ENCODE data around the gene MIGA2. TPM values are rescaled to one million over a fixed set of nuclear protein-coding genes. Genes with fewer than 3 reads are reported as not detected.

MIGA2 gene
- total RNA-seq, 1 experiment from 2014 or later: 23.7 TPM

DNA sequence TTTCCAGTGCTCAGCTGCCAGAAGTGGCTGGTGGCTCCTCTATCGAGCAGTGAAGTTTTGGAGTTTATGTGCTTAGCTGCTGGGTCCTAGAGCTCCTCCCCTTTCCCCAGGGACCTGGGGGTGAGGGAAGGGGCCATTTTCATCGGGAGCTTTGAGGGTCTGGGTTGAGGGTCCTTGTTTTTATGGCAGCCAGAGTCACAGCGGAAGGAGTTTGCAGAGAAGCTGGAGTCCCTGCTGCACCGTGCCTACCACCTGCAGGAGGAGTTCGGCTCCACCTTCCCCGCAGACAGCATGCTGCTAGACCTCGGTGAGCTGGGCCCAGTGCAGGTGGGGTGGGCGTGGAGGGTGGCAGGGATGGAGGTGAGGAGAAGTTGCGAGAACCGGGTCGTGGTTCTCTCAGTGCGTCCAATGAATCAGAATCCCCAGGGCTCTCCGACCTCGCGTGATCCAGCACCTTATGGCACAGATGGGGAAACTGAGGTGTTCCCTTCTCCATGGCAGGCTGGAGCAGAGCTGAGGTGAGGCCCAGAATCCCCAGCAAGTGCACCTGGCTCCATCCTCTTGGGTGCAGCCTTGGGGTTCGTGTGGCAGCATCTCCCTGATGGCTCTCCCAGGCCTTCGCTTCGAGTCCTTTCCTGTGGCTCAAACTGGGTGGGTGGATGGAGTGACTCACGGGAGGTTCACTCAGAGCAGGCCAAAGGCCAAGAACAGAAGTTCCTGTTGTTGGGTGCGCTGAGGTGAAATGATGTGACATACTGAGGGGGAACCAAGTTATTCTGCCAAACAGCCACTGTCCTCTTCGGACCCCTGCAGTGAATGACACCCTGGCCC, 22.8 kb downstream of the MIGA2 start:
- Histone ChIP-seq H3K27ac (ENCODE audit: low read depth, low read length) (peak overlapping the region; percentile 1; the same call in 1 of the 2 replicates), H3K4me1 (ENCODE audit: control insufficient read depth in 1 of 2, insufficient read depth in 2 of 2, low read length in 2 of 2) (peaks cover 6 to 17% of the 10 kb centered on the region in 2 experiments; a peak in 3 of 4 replicates), H3K27me3 (ENCODE audit: insufficient read depth, low read length) (no peaks in the 10 kb centered on the region), H3K79me2 (ENCODE audit: insufficient read depth, low read length) (no peaks in the 10 kb centered on the region), H3K4me2 (ENCODE audit: low read length) (peak overlapping the region; percentile 59), H4K20me1 (ENCODE audit: insufficient read depth) (no peaks in the 10 kb centered on the region), H3K36me3 (ENCODE audit: control insufficient read depth in 1 of 2, insufficient read depth in 2 of 2, low read length in 2 of 2) (peaks cover 0 to 4% of the 10 kb centered on the region in 2 experiments; a peak in 1 of 4 replicates), H3K9ac (ENCODE audit: low read length) (no peak overlapping the region; the same call in 1 of the 2 replicates), H3K9me3 (ENCODE audit: control insufficient read depth in 1 of 2, insufficient read depth in 1 of 2, low read depth in 1 of 2, low read length in 2 of 2) (no peaks in the 10 kb centered on the region), H3K9me2 (ENCODE audit: insufficient read depth) (no peaks in the 10 kb centered on the region), H2AFZ (ENCODE audit: low read depth, low read length, poor library complexity, severe bottlenecking) (no peak overlapping the region), H3K4me3 (replicated peaks in 1 of 2; ENCODE audit: low read depth in 1 of 2, low read length in 2 of 2) (no peak overlapping the region)
- no TSS peak for BruUV-seq (replicated peaks)
- ATAC-seq (peak; percentile 76), DNase-seq (ENCODE audit: low read depth, low spot score) (no peak)
- ChIA-PET POLR2A (no interaction called here), CTCF (no interaction called here), RAD21 (ENCODE audit: low non-redundant PET in 1 of 2, low total read pairs in 2 of 2, uncharacterized antibody in 2 of 2, unreplicated experiment in 2 of 2) (no interaction called here)
- no peak for TF ChIP-seq ELF1 (IDR thresholded peaks at IDR 0.05; ENCODE audit: borderline replicate concordance, low read depth)
- TF ChIP-seq TCF7L2 (IDR thresholded peaks at IDR 0.05; ENCODE audit: borderline replicate concordance, extremely low read depth, insufficient read depth, insufficient read length): no peak
- no peak for TF ChIP-seq SRF (IDR thresholded peaks at IDR 0.05; ENCODE audit: low read depth)
- TF ChIP-seq FOSL1 (IDR thresholded peaks at IDR 0.05; ENCODE audit: low read depth): peak; percentile 29; the same call in 1 of the 2 replicates
- TF ChIP-seq EGR1 (IDR thresholded peaks at IDR 0.05; ENCODE audit: low read depth): peak; percentile 60; the same call in 1 of the 2 replicates
- intact Hi-C loops (cut with micrococcal nuclease): no loop called here

DNA sequence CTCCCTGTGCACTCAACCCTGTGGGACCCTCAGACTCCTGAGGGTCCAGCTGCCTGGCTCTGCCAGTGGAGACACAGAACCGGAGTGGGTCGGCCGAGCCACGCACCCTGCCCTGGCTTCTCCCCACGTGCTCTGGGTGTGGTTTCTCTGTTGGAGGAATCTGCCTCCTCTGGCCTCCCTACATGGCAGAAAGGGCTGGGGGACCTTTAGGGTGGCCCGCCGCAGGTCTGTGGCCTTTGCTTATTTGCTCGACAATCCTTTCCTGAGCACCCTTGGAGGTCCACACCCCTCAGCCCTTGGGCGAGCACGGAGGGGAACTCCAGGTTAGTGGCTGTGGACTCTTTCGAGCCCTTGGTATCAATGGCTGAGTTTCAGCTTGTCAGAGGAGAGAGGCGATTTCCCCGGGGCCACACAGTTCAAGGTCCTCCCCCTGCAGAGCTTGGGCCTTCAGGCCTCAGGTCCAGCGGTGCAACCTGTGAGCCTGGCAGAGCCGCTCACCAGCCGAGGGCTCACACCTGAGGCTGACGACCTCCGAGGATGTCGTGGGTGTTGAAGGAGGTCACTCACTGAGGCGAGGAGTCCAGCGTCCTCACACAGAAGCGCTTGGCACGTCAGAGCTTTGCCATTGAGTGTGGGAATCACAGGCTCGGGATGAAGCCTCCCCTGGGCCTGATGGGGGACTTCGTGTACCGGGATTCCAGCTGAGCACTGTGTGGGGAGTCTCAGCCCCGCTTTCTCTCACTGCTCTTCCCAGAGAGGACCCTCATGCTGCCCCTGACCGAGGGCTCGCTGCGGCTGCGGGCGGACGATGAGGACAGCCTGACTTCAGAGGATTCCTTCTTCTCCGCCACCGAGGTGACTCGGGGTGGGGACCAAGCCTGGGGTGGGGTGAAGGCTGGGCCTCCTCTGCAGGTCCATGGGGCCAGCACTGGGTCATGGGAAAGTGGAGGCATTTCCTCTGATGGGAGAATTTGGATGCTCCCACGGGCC, 23.7 kb downstream of the MIGA2 start:
- H3K4me2 ChIP-seq (ENCODE audit: low read length): peak overlapping the region; percentile 59
- RAD21 ChIA-PET (ENCODE audit: low non-redundant PET in 1 of 2, low total read pairs in 2 of 2, uncharacterized antibody in 2 of 2, unreplicated experiment in 2 of 2): no interaction called here
- no TSS peak for BruUV-seq (replicated peaks)

More for the DNA sequence above, 23.7 kb downstream of the MIGA2 start:
- POLR2A ChIA-PET: no interaction called here
- no peaks in the 10 kb centered on the region for H3K27me3 ChIP-seq (ENCODE audit: insufficient read depth, low read length)
- TF ChIP-seq FOSL1 (IDR thresholded peaks at IDR 0.05; ENCODE audit: low read depth): no peak
- TF ChIP-seq CEBPB (IDR thresholded peaks at IDR 0.05; ENCODE audit: low read depth): no peak
- TF ChIP-seq YY1 (IDR thresholded peaks at IDR 0.05; ENCODE audit: extremely low read depth, insufficient replicate concordance, low read depth, low read length): no peak
- H3K36me3 ChIP-seq (ENCODE audit: control insufficient read depth in 1 of 2, insufficient read depth in 2 of 2, low read length in 2 of 2): peaks cover 0 to 4% of the 10 kb centered on the region in 2 experiments; a peak in 1 of 4 replicates
- H3K9me2 ChIP-seq (ENCODE audit: insufficient read depth): no peaks in the 10 kb centered on the region
- no peak overlapping the region for H2AFZ ChIP-seq (ENCODE audit: low read depth, low read length, poor library complexity, severe bottlenecking)
- H4K20me1 ChIP-seq (ENCODE audit: insufficient read depth): no peaks in the 10 kb centered on the region
- peak overlapping the region; percentile 1; the same call in 1 of the 2 replicates for H3K27ac ChIP-seq (ENCODE audit: low read depth, low read length)
- no peaks in the 10 kb centered on the region for H3K9me3 ChIP-seq (ENCODE audit: control insufficient read depth in 1 of 2, insufficient read depth in 1 of 2, low read depth in 1 of 2, low read length in 2 of 2)
- H3K4me1 ChIP-seq (ENCODE audit: control insufficient read depth in 1 of 2, insufficient read depth in 2 of 2, low read length in 2 of 2): peaks cover 6 to 17% of the 10 kb centered on the region in 2 experiments; a peak in 3 of 4 replicates
- CTCF ChIA-PET: no interaction called here
- no peaks in the 10 kb centered on the region for H3K79me2 ChIP-seq (ENCODE audit: insufficient read depth, low read length)
- DNase-seq (ENCODE audit: low read depth, low spot score): no peak
- no peak overlapping the region for H3K9ac ChIP-seq (ENCODE audit: low read length)
- peak; percentile 21; the same call in 1 of the 2 replicates for ATAC-seq
- H3K4me3 ChIP-seq (replicated peaks in 1 of 2; ENCODE audit: low read depth in 1 of 2, low read length in 2 of 2): no peak overlapping the region
- intact Hi-C loops (cut with micrococcal nuclease): no loop called here
